Endothelial cell of umbilical vein (primary cell): ENCODE data around the gene ZNF385B. TPM values are rescaled to one million over a fixed set of nuclear protein-coding genes. Genes with fewer than 3 reads are reported as not detected.

Experiments
- BruUV-seq: library from RNA; stranded (reverse); fragments of 400-500 nt; replicated peaks from 2 replicates; lab custom pipeline; 2021; lab: Mats Ljungman, UMichigan
- CTCF ChIA-PET: fragments of 300-600, 350-600 bp; sonication (Branson Sonifier 250); formaldehyde crosslinking; loops from one replicate; lab custom pipeline; 2021; ENCODE audit warnings: antibody characterized with exemption, inconsistent platforms; lab: Charles Lee
- POLR2A ChIA-PET: fragments of 300-600, 350-600 bp; sonication (Branson Sonifier 250); formaldehyde crosslinking; loops from one replicate; lab custom pipeline; 2021; ENCODE audit warnings: antibody characterized with exemption, inconsistent platforms; lab: Charles Lee
- DNase-seq: peaks from one replicate; pipeline ENCODE4 v3.0.0-alpha.2; 2011; ENCODE audit warnings: low read depth, low spot score
- FAIRE-seq: peaks from 2 replicates; lab custom pipeline; 2011; peaks lifted over from hg19 to GRCh38; lab: Jason Lieb, UNC
- H2AFZ ChIP-seq: 2 replicates; pipeline ENCODE4 v1.6.0; 2012; ENCODE audit warnings: low read depth, low read length, control low read depth, inconsistent platforms
- H3K27ac ChIP-seq: 2 replicates; pipeline ENCODE4 v1.5.1; 2011; ENCODE audit warnings: low read depth, mild to moderate bottlenecking, control low read depth, low read length, moderate library complexity; ENCODE audit not compliant: insufficient read depth
- H3K27me3 ChIP-seq, 2 experiments: 2 replicates each; pipeline versions ENCODE4 v1.6.0 to v1.6.1; 2011; ENCODE audit warnings: low read length in 2 of 2, mixed read lengths in 1 of 2; ENCODE audit not compliant: control insufficient read depth in 2 of 2, insufficient read depth in 2 of 2
- H3K36me3 ChIP-seq, 2 experiments: 2 replicates in 1 of 2; 3 replicates in 1 of 2; pipeline ENCODE4 v1.5.1; 2011; ENCODE audit warnings: low read length in 2 of 2, mild to moderate bottlenecking in 1 of 2, moderate library complexity in 1 of 2; ENCODE audit not compliant: control insufficient read depth in 2 of 2, insufficient read depth in 2 of 2; ENCODE audit errors: extremely low read depth in 1 of 2
- H3K4me1 ChIP-seq: 3 replicates; pipeline ENCODE4 v1.5.1; 2011; ENCODE audit warnings: mild to moderate bottlenecking, low read length; ENCODE audit not compliant: control insufficient read depth, insufficient read depth; ENCODE audit errors: extremely low read depth
- H3K4me2 ChIP-seq: 2 replicates; pipeline ENCODE4 v1.6.1; 2011; ENCODE audit warnings: low read length, control low read depth, mixed read lengths; ENCODE audit not compliant: insufficient read depth
- H3K4me3 ChIP-seq, 3 experiments: fragments of 200-600 bp in 1 of 3; sonication (generic), shearing (Covaris generic) in 1 of 3; replicated peaks in 1 of 3; 2 replicates each; pipeline ENCODE4 v1.5.1; 2011 to 2016; ENCODE audit warnings: control low read depth in 3 of 3, low read length in 3 of 3, mild to moderate bottlenecking in 2 of 3, inconsistent platforms in 1 of 3, low read depth in 1 of 3, moderate library complexity in 1 of 3; ENCODE audit not compliant: insufficient read depth in 1 of 3
- H3K79me2 ChIP-seq: 2 replicates; pipeline ENCODE4 v1.6.0; 2012; ENCODE audit warnings: low read length, inconsistent platforms; ENCODE audit not compliant: control insufficient read depth, insufficient read depth
- H3K9ac ChIP-seq: replicated peaks from 2 replicates; pipeline ENCODE3; 2011; ENCODE audit warnings: low read length, control low read depth; ENCODE audit not compliant: insufficient read depth; ENCODE audit errors: extremely low read depth
- H3K9me1 ChIP-seq: replicated peaks from 3 replicates; pipeline ENCODE4 v1.6.0; 2011; ENCODE audit warnings: mild to moderate bottlenecking, low read length; ENCODE audit not compliant: control insufficient read depth, insufficient read depth; ENCODE audit errors: extremely low read depth
- H3K9me3 ChIP-seq: replicated peaks from 2 replicates; pipeline ENCODE4 v1.5.1; 2012; ENCODE audit warnings: low read length, inconsistent platforms; ENCODE audit not compliant: control insufficient read depth, insufficient read depth
- H4K20me1 ChIP-seq: replicated peaks from 2 replicates; pipeline ENCODE3; 2011; ENCODE audit warnings: mild to moderate bottlenecking, low read length; ENCODE audit not compliant: control insufficient read depth, insufficient read depth; ENCODE audit errors: extremely low read depth
- FOS ChIP-seq: IDR thresholded peaks from 2 replicates; pipeline ENCODE4 v1.6.1; 2011; ENCODE audit warnings: mild to moderate bottlenecking, low read length, moderate library complexity, borderline replicate concordance; ENCODE audit not compliant: insufficient read depth
- GATA2 ChIP-seq: IDR thresholded peaks from 2 replicates; pipeline ENCODE4 v1.7.0; 2011; ENCODE audit warnings: low read depth, mild to moderate bottlenecking, moderate library complexity, mixed read lengths, low read length; ENCODE audit not compliant: insufficient read length, insufficient read depth
- JUN ChIP-seq: IDR thresholded peaks from 2 replicates; pipeline ENCODE4 v1.6.1; 2011; ENCODE audit warnings: borderline replicate concordance, low read depth; ENCODE audit not compliant: insufficient read length, insufficient read depth
- MYC ChIP-seq: IDR thresholded peaks from one replicate; pipeline ENCODE4 v1.6.1; 2011; ENCODE audit warnings: mild to moderate bottlenecking, low read depth, low read length
- POLR2A ChIP-seq: IDR thresholded peaks from 2 replicates; pipeline ENCODE4 v1.6.1; 2012; ENCODE audit warnings: low read depth, mild to moderate bottlenecking, control low read depth, low read length
- POLR2AphosphoS5 ChIP-seq: IDR thresholded peaks from 2 replicates; pipeline ENCODE4 v1.6.1; 2012; ENCODE audit warnings: low read depth, mild to moderate bottlenecking, control low read depth, low read length, moderate library complexity; ENCODE audit not compliant: insufficient read depth
- dilution Hi-C: fragments of 300-500 bp; cut with MboI; formaldehyde crosslinking; loops from one replicate; pipeline ENCODE4 v1.15.0; 2019; ENCODE audit warnings: low sequenced_read_pairs; ENCODE audit not compliant: extremely low pct_ligation_motif_present
- intact Hi-C: fragments of 100-400 bp; cut with micrococcal nuclease; formaldehyde crosslinking; loops from one replicate; pipeline ENCODE4 v1.10.0; 2022
- polyA plus RNA-seq, 4 experiments: library from polyadenylated mRNA; depleted of rRNA in 3 of 4; stranded (reverse) in 3 of 4; unstranded in 1 of 4; fragments of >200 nt; gene quantifications; 2 replicates each; pipeline versions ENCODE4 v1.2.1 to v1.2.3, GENCODE V29; 2011 to 2012; ENCODE audit warnings: missing spikeins in 1 of 4
- total RNA-seq: library from RNA; stranded (reverse); gene quantifications from 2 replicates; pipeline ENCODE4 v1.2.3, GENCODE V29; 2021
- TF ChIP-seq, protein P1 (sequence below), 2 donors: IDR thresholded peaks; 1 replicate in 1 of 2; 2 replicates in 1 of 2; pipeline ENCODE4 v1.5.1; 2011; ENCODE audit warnings: low read length in 2 of 2, mild to moderate bottlenecking in 2 of 2, moderate library complexity in 2 of 2, control low read depth in 1 of 2, inconsistent platforms in 1 of 2, low read depth in 1 of 2; ENCODE audit not compliant: insufficient read depth in 1 of 2; ENCODE audit errors: extremely low read depth in 1 of 2
- TF ChIP-seq, protein P2 (sequence below): IDR thresholded peaks from 2 replicates; pipeline ENCODE4 v1.6.1; 2011; ENCODE audit not compliant: insufficient read depth, insufficient read length

ZNF385B gene
- total and polyA plus RNA-seq, 2 donors (not counting 3 experiments of a cell fraction or from before 2014, with no cell fraction given), result not detected

DNA sequence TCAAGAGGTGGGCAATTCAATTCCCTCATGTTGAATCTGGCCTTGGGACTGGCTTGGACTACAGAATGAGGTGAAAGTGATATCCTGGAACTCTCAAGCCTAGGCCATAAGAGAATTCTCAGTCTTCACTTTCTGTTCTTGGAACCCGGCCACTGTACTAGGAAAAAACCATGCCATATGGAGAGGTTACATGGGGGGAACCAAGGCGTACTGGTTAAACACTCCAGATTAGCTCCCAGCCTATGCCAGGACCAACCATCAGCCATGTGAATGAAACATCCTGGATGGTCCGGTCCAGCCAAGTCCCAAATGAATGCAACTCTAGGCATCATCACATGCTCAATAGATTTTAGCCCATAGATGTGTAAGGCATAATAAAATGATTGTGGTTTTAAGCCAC, 56.4 kb downstream of the ZNF385B start:
- H3K4me1 ChIP-seq, result no peaks in the 10 kb centered on the region
- no peak for FAIRE-seq
- dilution Hi-C loops (no loop called here), intact Hi-C loops (no loop called here)
- no peaks in the 10 kb centered on the region for H3K9me1 ChIP-seq
- H3K9me3 ChIP-seq, result no peaks in the 10 kb centered on the region
- CTCF ChIA-PET, result no interaction called here
- H3K4me3 ChIP-seq, result no peak overlapping the region
- H3K9ac ChIP-seq, result no peak overlapping the region
- H3K36me3 ChIP-seq, result no peaks in the 10 kb centered on the region
- TF ChIP-seq, protein P1, sequence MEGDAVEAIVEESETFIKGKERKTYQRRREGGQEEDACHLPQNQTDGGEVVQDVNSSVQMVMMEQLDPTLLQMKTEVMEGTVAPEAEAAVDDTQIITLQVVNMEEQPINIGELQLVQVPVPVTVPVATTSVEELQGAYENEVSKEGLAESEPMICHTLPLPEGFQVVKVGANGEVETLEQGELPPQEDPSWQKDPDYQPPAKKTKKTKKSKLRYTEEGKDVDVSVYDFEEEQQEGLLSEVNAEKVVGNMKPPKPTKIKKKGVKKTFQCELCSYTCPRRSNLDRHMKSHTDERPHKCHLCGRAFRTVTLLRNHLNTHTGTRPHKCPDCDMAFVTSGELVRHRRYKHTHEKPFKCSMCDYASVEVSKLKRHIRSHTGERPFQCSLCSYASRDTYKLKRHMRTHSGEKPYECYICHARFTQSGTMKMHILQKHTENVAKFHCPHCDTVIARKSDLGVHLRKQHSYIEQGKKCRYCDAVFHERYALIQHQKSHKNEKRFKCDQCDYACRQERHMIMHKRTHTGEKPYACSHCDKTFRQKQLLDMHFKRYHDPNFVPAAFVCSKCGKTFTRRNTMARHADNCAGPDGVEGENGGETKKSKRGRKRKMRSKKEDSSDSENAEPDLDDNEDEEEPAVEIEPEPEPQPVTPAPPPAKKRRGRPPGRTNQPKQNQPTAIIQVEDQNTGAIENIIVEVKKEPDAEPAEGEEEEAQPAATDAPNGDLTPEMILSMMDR (IDR thresholded peaks at IDR 0.05; ENCODE audit: extremely low read depth in 1 of 2, insufficient read depth in 1 of 2, low read depth in 1 of 2, low read length in 2 of 2), result no peak
- TF ChIP-seq FOS, result no peak
- TF ChIP-seq, protein P2, sequence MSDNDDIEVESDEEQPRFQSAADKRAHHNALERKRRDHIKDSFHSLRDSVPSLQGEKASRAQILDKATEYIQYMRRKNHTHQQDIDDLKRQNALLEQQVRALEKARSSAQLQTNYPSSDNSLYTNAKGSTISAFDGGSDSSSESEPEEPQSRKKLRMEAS, result no peak
- no peak for TF ChIP-seq POLR2AphosphoS5
- TF ChIP-seq POLR2A, result no peak
- no peak for TF ChIP-seq GATA2
- no peak for TF ChIP-seq MYC
- TF ChIP-seq JUN, result no peak
- no peaks in the 10 kb centered on the region for H4K20me1 ChIP-seq
- no peak overlapping the region for H2AFZ ChIP-seq
- H3K4me2 ChIP-seq, result no peak overlapping the region
- no peak overlapping the region for H3K27ac ChIP-seq
- no peaks in the 10 kb centered on the region for H3K79me2 ChIP-seq
- POLR2A ChIA-PET, result no interaction called here
- DNase-seq, result no peak
- H3K27me3 ChIP-seq, result no peaks in the 10 kb centered on the region
- BruUV-seq, result no TSS peak
